ENCODE data around the gene SLC17A7.

- TF ChIP-seq CBX2 (IDR thresholded peaks at IDR 0.05; ENCODE audit: low read depth, low read length) (no peak), CBX2 (CRISPR knock-in tag; IDR thresholded peaks at IDR 0.05; ENCODE audit: low read depth) (no peak), HMGA1 (CRISPR knock-in tag; conservative IDR thresholded peaks at IDR 0.05) (no peak), POLR2A (IDR thresholded peaks at IDR 0.05; ENCODE audit: insufficient read depth in 1 of 2, low read depth in 2 of 2, low read length in 2 of 2) (no peak), REST (IDR thresholded peaks at IDR 0.05; ENCODE audit: borderline replicate concordance in 1 of 2, low read depth in 1 of 2, low read length in 2 of 2) (no peak)
Measured at GRCh38 chr19:49423071-49423984, 18.0 kb downstream of the SLC17A7 start, which contains the start of gene PTH2.
